Activated naive CD8-positive, alpha-beta T cell treated with anti-CD3 and anti-CD28 coated beads, Interleukin-2, amount 10 ng/mL, durations not matched to agents 7 days and 5 days (primary cell): ENCODE measurements around the gene ZNF557. TPM values are rescaled to one million over a fixed set of nuclear protein-coding genes. Genes with fewer than 3 reads are reported as not detected.

Experiments
- ATAC-seq: fragments of 150-1000 bp; cut with Tn5 transposase; one replicate; pipeline ENCODE4 v1.10.0; 2021; ENCODE audit warnings: low read depth, moderate library complexity
- POLR2A ChIA-PET: fragments of 350-600 bp; sonication (Branson Sonifier 250); formaldehyde crosslinking; loops from one replicate; lab custom pipeline; 2021; ENCODE audit warnings: antibody characterized with exemption; lab: Charles Lee
- DNase-seq: peaks from one replicate; pipeline ENCODE4 v3.0.0; 2021
- H3K27ac Mint-ChIP-seq: one replicate; pipeline ENCODE4 v1.8.0; 2022; ENCODE audit warnings: mild to moderate bottlenecking, mixed read lengths
- H3K27me3 Mint-ChIP-seq: one replicate; pipeline ENCODE4 v1.8.0; 2022; ENCODE audit warnings: mild to moderate bottlenecking, moderate library complexity, mixed read lengths
- H3K36me3 Mint-ChIP-seq: one replicate; pipeline ENCODE4 v1.8.0; 2021; ENCODE audit warnings: mild to moderate bottlenecking, mixed read lengths
- H3K4me1 Mint-ChIP-seq: one replicate; pipeline ENCODE4 v1.8.0; 2021; ENCODE audit warnings: mixed read lengths
- H3K4me3 Mint-ChIP-seq: one replicate; pipeline ENCODE4 v1.8.0; 2022; ENCODE audit warnings: mild to moderate bottlenecking, moderate library complexity, mixed read lengths
- H3K9me3 Mint-ChIP-seq: one replicate; pipeline ENCODE4 v1.8.0; 2021; ENCODE audit warnings: mixed read lengths
- total RNA-seq, 2 experiments: library from RNA; stranded (reverse); gene quantifications; one replicate each; pipeline ENCODE4 v1.2.3, GENCODE V29; 2021

The ZNF557 gene
- total RNA-seq, 2 experiments from 2014 or later = 20.9 to 21.1 TPM

DNA sequence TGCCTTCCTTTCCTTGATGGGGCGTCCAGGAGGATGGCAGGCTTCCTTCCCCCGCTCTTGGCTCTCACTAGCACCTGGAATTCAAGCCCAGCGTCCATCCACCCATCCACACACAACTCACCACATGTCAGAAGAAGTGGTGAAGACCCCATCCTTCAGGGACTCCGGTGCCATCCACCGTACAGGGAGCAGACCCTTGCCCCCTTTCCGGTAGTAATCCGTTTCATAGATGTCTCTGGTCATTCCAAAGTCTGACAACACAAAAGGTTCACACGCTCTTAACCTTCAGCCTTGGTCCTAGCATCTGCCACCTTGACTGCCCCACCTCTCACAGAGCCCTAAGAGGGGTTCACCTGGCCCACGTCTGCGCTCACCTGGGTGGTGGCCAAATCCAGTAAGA lies 51.0 kb downstream of the ZNF557 start:
- POLR2A ChIA-PET = no interaction called here
- ATAC-seq (no peak), DNase-seq (no peak)
- Mint-ChIP-seq H3K36me3 (peaks cover 3% of the 10 kb centered on the region), H3K4me1 (no peaks in the 10 kb centered on the region), H3K27ac (no peak overlapping the region), H3K27me3 (no peaks in the 10 kb centered on the region), H3K4me3 (no peak overlapping the region), H3K9me3 (peaks cover 11% of the 10 kb centered on the region)

DNA sequence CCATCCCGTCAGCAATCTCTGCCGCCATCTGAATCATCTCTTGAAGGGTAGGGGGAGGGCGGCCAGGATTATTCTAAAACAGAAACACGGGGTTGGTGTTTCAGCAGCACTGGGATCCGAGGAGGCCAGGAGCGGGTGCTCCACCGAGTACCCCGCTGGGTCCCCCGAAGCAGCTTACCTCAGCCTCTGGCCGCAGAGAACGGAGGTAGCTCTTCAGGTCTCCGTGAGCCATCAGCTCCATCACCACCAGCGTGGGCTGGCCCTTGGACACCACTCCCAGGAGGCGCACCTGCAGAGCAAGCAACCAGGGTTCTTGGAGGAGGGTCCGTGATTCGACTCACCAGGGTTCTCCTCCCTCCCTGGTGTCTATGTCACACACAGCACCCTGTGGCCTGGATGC lies 53.2 kb downstream of the ZNF557 start:
- Mint-ChIP-seq H3K27ac (no peak overlapping the region), H3K36me3 (peaks cover 3% of the 10 kb centered on the region), H3K4me3 (no peak overlapping the region), H3K27me3 (no peaks in the 10 kb centered on the region), H3K4me1 (no peaks in the 10 kb centered on the region), H3K9me3 (peaks cover 11% of the 10 kb centered on the region)
- POLR2A ChIA-PET = no interaction called here
- ATAC-seq (no peak), DNase-seq (no peak)

DNA sequence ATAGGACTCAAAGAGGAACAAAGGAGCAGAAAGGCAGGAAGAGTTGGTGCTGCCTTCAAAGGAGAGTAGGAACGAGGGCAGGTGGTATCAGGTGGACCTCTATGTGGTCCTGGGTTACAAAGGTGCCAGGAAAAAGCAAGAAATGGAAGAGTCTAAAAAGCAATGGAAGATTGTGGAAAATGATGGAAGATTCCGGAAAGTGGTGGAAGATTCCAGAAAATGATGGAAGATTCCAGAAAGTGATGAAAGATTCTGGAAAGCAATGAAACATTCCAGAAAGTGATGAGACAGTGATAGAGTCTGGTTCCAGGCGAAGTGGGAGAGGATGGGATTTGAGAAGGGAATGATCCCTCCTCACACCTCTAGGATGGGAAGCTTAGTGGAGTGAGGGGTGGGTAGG lies 55.3 kb downstream of the ZNF557 start:
- H3K27me3 Mint-ChIP-seq = no peaks in the 10 kb centered on the region
- H3K4me1 Mint-ChIP-seq = no peaks in the 10 kb centered on the region
- POLR2A ChIA-PET = no interaction called here
- peaks cover 8% of the 10 kb centered on the region for H3K9me3 Mint-ChIP-seq
- DNase-seq (no peak), ATAC-seq (no peak)
- H3K36me3 Mint-ChIP-seq = peaks cover 3% of the 10 kb centered on the region
- H3K27ac Mint-ChIP-seq = no peak overlapping the region
- H3K4me3 Mint-ChIP-seq = no peak overlapping the region

DNA sequence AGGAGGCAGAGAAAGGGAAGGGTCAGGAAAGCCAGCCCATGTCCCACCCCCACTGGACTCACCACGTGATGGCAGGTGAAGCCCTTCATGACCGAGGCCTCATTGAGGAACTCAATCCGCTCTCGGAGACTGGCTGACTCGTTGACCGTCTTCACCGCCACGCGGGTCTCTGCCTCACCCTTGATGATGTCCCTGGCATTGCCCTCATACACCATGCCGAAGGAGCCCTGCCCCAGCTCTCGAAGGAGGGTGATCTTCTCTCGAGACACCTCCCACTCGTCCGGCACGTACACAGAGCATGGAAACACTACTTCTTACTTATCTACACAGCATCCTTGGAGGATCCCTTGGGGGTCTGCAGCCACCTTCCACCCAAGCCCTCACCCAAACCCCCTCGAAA lies 55.7 kb downstream of the ZNF557 start:
- no peak overlapping the region for H3K4me3 Mint-ChIP-seq
- no peaks in the 10 kb centered on the region for H3K4me1 Mint-ChIP-seq
- DNase-seq (no peak), ATAC-seq (no peak)
- H3K36me3 Mint-ChIP-seq = peaks cover 3% of the 10 kb centered on the region
- peaks cover 8% of the 10 kb centered on the region for H3K9me3 Mint-ChIP-seq
- H3K27me3 Mint-ChIP-seq = no peaks in the 10 kb centered on the region
- H3K27ac Mint-ChIP-seq = no peak overlapping the region
- POLR2A ChIA-PET = no interaction called here

DNA sequence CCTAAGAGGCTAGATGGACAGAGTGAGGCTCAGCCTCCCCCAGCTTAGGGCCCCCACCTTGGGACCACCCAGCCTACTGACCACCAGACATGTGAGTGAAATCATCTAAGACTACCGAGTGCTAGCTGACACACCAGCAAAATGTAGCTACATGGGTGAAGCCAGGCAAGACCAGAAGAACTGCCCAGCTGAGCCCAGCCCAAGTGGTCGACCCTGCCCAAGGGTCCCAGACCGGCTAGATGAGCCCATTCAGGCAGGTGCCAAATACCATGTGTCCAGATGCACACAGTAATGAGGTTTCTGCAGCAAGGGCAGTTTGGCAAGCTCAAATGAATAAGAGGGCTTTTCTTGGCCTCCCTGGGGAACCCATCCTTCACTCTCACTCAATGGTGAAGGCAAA lies 56.6 kb downstream of the ZNF557 start:
- ATAC-seq = no peak
- Mint-ChIP-seq H3K4me1 (no peaks in the 10 kb centered on the region), H3K36me3 (peaks cover 3% of the 10 kb centered on the region), H3K27ac (no peak overlapping the region), H3K4me3 (no peak overlapping the region), H3K27me3 (no peaks in the 10 kb centered on the region), H3K9me3 (peaks cover 8% of the 10 kb centered on the region)
- POLR2A ChIA-PET = no interaction called here
- DNase-seq = no peak

DNA sequence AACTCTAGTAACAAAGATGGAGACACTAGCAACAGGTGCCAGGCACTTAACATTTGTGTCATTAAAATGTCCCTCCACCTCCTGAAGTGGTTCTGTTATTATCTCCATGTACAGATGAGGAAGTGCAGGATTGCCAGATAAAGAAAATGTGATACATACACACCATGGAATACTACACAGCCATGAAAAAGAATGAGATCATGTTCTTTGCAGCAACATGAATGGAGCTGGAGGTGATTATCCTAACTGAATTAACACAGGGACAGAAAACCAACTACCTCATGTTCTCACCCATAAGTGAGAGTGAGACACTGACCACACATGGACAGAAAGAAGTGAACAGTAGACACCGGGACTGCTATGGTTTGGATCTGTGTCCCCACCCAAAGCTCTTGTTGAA lies 60.5 kb downstream of the ZNF557 start:
- H3K27me3 Mint-ChIP-seq = no peaks in the 10 kb centered on the region
- H3K36me3 Mint-ChIP-seq = no peaks in the 10 kb centered on the region
- POLR2A ChIA-PET = no interaction called here
- H3K4me1 Mint-ChIP-seq = no peaks in the 10 kb centered on the region
- no peak overlapping the region for H3K4me3 Mint-ChIP-seq
- no peak overlapping the region for H3K27ac Mint-ChIP-seq
- ATAC-seq (no peak), DNase-seq (no peak)
- peaks cover 4% of the 10 kb centered on the region for H3K9me3 Mint-ChIP-seq

DNA sequence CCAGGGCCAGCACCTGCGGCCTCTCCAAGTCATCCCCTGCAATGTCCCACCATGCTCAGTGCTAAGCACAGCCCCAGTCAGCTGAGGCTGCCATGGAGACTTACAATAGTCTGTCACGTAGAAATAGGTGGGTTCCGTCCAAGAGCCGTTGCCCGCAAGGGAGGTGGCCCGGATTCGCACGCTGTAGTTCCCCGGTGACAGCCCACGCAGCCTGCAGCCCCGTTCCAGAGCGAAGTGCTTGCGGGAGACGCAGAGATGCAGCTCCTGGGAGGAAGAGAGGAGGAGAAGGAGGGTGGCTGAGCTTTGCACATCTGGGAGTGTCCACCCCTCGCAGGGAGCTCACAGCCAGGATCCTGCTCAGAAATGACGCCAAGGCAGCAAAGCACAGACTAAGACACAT lies 62.6 kb downstream of the ZNF557 start:
- Mint-ChIP-seq H3K27ac (no peak overlapping the region), H3K4me3 (no peak overlapping the region), H3K9me3 (no peaks in the 10 kb centered on the region), H3K36me3 (no peaks in the 10 kb centered on the region), H3K4me1 (no peaks in the 10 kb centered on the region), H3K27me3 (no peaks in the 10 kb centered on the region)
- POLR2A ChIA-PET = no interaction called here
- ATAC-seq (no peak), DNase-seq (no peak)

DNA sequence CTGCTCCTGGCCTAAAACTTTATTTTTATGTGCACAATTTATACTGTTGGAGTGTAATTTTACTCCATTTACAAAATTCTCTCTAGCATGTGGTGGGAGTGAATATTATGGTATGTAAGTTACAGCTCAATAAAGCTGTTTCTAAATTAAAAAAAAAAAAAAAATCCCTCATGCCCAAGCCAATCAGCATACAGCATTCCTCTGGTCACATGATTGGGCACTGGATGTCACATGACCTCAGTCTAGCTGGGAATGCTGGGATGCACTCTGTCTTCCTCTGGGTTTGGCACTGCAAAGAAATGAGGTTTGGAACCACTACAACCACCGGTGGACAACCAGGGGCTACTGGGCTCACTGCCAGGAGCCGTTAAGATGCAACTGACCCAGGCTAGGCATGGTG lies 67.6 kb downstream of the ZNF557 start:
- peaks cover 1% of the 10 kb centered on the region for H3K36me3 Mint-ChIP-seq
- ATAC-seq = no peak
- POLR2A ChIA-PET = interaction anchor here (0.7 kb wide), 1 partner anchor 24 kb away, joined by 5 read pairs; no protein-coding TSS in a partner anchor
- DNase-seq = no peak
- peaks cover 1% of the 10 kb centered on the region for H3K9me3 Mint-ChIP-seq
- H3K27me3 Mint-ChIP-seq = no peaks in the 10 kb centered on the region
- no peak overlapping the region for H3K27ac Mint-ChIP-seq
- H3K4me3 Mint-ChIP-seq = no peak overlapping the region
- H3K4me1 Mint-ChIP-seq = no peaks in the 10 kb centered on the region

Other genes with a start within 250 kb of the ZNF557 start
- gene ADGRE1, start 182.1 kb upstream of the ZNF557 start, total RNA-seq = 1 to 10 TPM in 1 of 2 experiments, under 1 TPM in 1; 0.83 to 1.0 TPM
- gene MBD3L2B, start 48.3 kb upstream of the ZNF557 start, total RNA-seq = not detected
- gene MBD3L5, start 39.1 kb upstream of the ZNF557 start, total RNA-seq = not detected
- not detected for gene MBD3L4, start 29.5 kb upstream of the ZNF557 start, total RNA-seq
- not detected for gene MBD3L2, start 20.4 kb upstream of the ZNF557 start, total RNA-seq
- not detected for gene MBD3L3, start 11.0 kb upstream of the ZNF557 start, total RNA-seq
- under 1 TPM; 0.65 to 0.89 TPM for gene INSR, start 224.7 kb downstream of the ZNF557 start, total RNA-seq